GM12874 (cell line): ENCODE measurements around the gene ZXDC.

Source experiments
- CTCF ChIP-seq: IDR thresholded peaks from 2 replicates; pipeline ENCODE4 v1.5.1; 2011; ENCODE audit warnings: low read depth, mild to moderate bottlenecking, control low read depth, low read length, moderate library complexity; ENCODE audit not compliant: insufficient read depth

The ZXDC gene

DNA sequence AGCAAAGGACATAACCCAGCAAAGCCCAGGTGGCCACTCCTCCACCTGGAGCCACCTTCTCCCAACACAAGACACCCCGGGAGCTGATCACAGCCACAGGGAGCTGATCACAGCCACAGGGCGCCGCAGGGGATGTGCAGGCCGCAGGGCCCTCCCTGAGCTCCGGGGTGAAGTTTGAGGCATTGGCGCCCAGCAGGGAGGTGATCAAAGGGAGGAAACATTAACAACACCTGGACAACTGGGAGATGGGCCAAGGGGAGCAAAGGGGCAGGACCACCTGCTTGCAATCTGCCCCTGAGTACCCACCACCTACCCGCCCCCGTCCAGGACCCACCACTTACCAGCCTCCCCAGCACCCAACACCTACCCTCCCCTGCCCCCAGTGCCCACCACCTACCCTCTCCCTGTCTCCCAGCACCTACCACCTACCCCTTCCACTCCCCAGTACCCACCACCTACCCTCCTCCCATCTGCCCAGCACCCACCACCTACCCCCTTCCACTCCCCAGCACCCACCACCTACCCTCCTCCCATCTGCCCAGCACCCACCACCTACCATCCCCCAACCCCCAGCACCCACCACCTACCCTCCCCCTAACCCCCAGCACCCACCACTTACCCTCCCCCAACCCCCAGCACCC is 39.5 kb upstream of the ZXDC start:
- TF ChIP-seq CTCF: no peak

- no peak for TF ChIP-seq CTCF
These were observed 38.5 kb upstream of the ZXDC start for GRCh38 chr3:126514161-126514560.

DNA sequence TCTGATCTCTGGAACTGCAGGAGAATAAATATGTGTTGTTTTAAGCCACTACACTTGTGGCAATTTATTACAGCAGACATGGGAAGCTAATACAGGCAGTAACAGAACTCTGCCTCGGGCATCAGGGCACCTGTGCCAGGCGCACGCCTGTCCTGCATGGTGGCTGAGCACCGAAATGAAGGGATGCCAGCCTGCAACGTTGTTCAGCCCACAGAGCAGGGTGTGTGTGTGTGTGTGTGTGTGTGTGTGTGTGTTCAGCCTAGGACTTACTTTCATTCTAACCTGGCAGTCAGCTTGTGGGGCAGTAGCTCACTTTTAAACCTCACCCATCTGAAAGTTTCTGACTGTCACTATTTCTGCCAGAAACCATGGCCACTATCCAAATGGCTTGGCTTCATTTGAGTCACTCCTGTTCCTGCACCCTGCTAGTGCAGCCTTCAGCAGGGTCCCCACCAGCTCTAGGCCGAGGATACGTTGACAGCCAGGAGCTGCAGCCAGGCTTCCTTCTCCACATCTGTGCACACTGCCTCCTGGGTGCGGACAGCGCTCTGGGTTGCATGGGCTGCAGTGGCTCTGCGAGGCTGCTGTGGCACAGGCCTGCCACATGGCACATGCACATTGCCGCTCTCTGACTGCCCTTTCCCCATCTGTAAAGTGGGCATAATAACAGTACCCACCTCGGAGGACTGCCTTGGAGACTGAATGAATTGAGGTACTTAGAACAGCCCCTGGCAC is 37.4 kb upstream of the ZXDC start:
- TF ChIP-seq CTCF: no peak

DNA sequence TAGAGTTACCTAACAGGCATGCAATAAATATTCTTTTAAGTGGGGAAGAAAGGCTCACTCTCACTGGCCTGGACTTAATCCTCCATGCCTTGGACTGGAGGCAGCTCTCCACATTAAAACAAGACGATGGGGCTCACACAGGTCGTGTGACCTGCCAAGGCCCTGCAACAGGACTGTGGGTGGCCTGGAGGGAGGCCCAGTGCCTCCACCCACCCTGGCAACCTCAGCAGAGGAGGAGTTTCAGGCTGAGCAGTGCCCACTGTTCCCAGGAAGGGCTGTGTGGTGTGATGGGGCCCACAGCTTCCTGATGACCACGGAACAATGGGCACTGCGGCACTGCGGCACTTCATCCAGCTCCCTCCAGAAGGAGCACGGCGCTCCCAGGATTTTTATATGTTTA is 36.3 kb upstream of the ZXDC start:
- no peak for TF ChIP-seq CTCF

DNA sequence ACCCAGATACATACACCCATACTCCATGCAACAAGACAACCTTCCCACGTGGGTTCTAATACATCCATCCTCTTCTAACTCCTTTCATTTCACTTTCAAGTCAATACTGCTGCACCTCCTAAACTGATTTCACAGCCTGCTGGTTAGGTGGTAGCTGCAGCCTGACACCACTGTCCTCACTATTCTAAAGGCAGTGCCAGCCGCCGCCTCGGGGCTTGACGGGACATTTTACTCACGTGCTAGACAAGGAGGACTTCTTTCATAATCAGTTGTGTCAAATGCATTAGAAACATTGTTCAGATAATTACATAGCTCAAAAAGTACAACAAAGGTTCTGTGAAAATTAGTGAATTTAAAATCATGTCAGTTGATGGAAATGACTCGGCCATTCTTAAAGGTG is 35.6 kb upstream of the ZXDC start:
- no peak for TF ChIP-seq CTCF

GRCh38 chr3:126510308-126510910 is 34.7 kb upstream of the ZXDC start:
- TF ChIP-seq CTCF: no peak

GRCh38 chr3:126509597-126510307 is 34.1 kb upstream of the ZXDC start:
- TF ChIP-seq CTCF: no peak
